ENCODE measurements around the gene LRIG2.

Gene LRIG2

DNA sequence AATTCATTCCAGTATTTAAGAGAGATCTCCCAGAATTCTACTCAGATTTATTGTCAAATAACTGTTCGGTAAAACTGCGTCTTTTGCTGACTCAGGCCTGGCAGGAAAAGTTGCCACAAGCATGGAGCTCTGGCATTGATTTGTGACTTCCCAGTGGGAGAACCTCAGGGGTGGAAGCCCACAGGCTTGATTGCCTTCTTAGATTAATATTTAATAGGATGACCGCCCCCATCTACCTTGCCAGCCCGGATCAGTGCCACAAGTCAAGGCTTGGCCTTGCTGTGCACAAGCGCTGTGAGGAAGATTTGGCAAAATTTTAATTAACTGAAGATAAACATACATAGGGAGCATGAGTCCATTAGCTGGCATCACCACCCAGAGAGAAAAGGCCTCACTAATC lies 93.5 kb downstream of the LRIG2 start:
- DNase-seq (ENCODE audit: low read depth in 2 of 2) = no peak

DNA sequence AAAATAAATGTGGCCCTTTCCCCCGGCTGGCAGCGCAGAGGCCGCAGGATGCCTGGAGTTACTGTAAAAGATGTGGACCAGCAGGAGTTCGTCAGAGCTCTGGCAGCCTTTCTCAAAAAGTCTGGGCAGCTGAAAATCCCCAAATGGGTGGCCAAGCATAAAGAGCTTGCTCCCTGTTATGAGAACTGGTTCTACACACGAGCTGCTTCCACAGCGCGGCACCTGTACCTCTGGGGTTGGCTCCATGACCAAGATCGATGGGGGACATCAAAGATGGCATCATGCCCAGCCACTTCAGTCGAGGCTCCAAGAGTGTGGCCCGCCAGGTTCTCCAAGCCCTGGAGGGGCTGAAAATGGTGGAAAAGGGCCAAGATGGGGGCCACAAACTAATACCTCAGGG lies 95.9 kb downstream of the LRIG2 start:
- DNase-seq (ENCODE audit: low read depth in 2 of 2) = no peak

DNA sequence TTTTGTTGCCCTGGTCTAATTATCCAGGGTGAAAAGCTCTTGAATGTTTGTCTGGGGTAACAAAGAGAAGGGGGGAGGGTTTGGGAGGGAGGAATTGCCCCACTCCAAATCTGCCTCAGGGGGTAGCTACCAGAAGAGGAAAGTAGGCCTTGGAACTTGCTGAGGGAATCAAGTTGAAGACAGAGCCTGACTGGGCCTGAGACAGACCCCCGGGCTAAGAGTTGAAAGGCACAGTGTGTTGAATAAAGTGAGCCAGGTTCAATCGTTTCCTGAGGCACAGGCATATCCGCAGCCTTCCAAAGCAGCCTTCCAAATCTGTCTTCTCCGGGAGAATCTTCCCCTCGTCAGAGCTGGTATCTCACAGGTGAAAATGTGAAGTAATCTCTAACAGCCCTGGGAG lies 96.6 kb downstream of the LRIG2 start:
- no peak for DNase-seq (ENCODE audit: low read depth in 2 of 2)

DNA sequence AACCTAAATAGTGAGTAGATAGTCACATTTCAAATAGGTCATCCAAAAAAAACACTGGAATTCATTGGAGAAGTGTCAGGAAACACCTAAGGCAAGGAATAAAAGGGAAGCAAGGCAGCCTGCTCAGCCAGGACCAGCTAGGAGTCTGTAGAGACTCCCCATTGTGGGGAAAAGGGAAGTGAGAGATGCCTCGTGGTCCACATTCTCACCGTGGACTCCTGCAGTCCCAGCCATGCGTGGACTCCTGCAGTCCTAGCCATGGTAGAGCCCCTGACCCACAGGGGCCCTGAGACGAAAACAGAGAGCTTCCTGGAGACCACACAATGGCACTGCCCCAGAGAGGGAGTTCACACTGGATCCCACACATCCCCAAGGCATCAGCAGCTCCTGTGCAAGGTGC lies 97.5 kb downstream of the LRIG2 start:
- DNase-seq (ENCODE audit: low read depth in 2 of 2) = no peak

DNA sequence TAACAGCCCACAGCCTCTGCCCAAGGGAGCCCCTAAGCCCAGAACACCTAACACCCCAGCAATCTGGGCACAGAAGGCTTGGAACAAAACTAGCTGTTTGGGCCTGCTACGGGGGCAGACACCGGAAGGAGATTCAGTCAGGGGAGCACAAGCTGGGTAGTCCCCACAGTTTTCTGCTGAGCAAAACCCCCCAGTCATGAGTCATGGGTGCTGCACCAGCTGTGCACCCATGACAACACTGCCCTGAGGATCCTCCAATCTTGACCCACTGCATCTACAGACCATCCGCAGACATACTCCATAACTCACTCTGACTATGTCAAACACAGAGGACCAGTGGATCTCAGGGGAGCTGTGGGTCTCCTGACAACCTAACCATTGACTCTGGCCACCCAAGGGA lies 105.1 kb downstream of the LRIG2 start:
- no peak for DNase-seq (ENCODE audit: low read depth in 2 of 2)

DNA sequence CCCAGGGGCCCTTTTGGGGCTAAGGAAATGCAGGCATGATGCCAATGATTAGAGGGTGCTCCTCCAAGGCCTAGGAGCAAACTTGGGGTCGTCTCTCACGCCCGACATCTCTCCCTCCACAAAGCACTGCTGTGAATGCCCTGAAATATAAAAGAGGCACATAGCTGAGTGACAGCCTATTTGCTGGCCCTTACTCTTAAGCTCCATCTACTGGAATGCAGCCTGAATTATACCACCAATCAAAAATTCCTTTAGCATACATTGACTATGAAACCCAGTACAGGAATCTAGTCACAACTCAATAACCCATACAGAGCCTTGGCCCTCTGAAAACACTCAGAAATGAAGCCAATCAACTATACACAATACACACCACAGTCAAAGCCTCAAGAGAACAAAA lies 105.5 kb downstream of the LRIG2 start:
- no peak for DNase-seq (ENCODE audit: low read depth in 2 of 2)

Measured in stimulated activated CD4-positive, alpha-beta T cell treated with anti-CD3 and anti-CD28 coated beads, Interleukin-1b, Interleukin-23, amount 100 ng/mL, for 1 hour (primary cell).